Measurements from ENCODE around the gene PRRT4. TPM values are rescaled to one million over a fixed set of nuclear protein-coding genes. Genes with fewer than 3 reads are reported as not detected.
A peak's percentile ranks its signal among the peaks of the same experiment; 100 is the strongest.

PRRT4 gene
- polyA plus RNA-seq, 1 donor, result 0.81 TPM

- no peak for DNase-seq
Measured at GRCh38 chr7:128395748-128396147, 34.3 kb upstream of the PRRT4 start.

GRCh38 chr7:128394904-128395496 lies 33.5 kb upstream of the PRRT4 start:
- no peak for DNase-seq

GRCh38 chr7:128393526-128394330 lies 32.2 kb upstream of the PRRT4 start:
- no peak for DNase-seq

GRCh38 chr7:128392446-128393327 lies 31.2 kb upstream of the PRRT4 start:
- DNase-seq, result no peak

- no peak for DNase-seq
Measured at GRCh38 chr7:128391805-128392204, 30.3 kb upstream of the PRRT4 start.

GRCh38 chr7:128390871-128391565 lies 29.5 kb upstream of the PRRT4 start:
- no peak for DNase-seq

GRCh38 chr7:128389618-128390329 lies 28.3 kb upstream of the PRRT4 start:
- no peak for DNase-seq

GRCh38 chr7:128389085-128389617 lies 27.7 kb upstream of the PRRT4 start:
- no peak for DNase-seq

- no peak for DNase-seq
Measured at GRCh38 chr7:128388145-128388485, 26.6 kb upstream of the PRRT4 start.

GRCh38 chr7:128387216-128388144 lies 26.0 kb upstream of the PRRT4 start:
- DNase-seq, result peak; percentile 71

GRCh38 chr7:128385988-128386925 lies 24.8 kb upstream of the PRRT4 start:
- no peak for DNase-seq

- no peak for DNase-seq
Measured at GRCh38 chr7:128384726-128385125, 23.2 kb upstream of the PRRT4 start.

GRCh38 chr7:128383776-128384175 lies 22.3 kb upstream of the PRRT4 start:
- DNase-seq, result no peak

GRCh38 chr7:128381161-128381821 lies 19.8 kb upstream of the PRRT4 start:
- no peak for DNase-seq

GRCh38 chr7:128380483-128381106 lies 19.1 kb upstream of the PRRT4 start:
- no peak for DNase-seq

- DNase-seq, result no peak
Measured at GRCh38 chr7:128379900-128380479, 18.5 kb upstream of the PRRT4 start.

- no peak for DNase-seq
Measured at GRCh38 chr7:128378637-128379036, 17.1 kb upstream of the PRRT4 start.

- DNase-seq, result no peak
Measured at GRCh38 chr7:128376077-128376476, 14.6 kb upstream of the PRRT4 start.
